ENCODE results near the gene TEN1. TPM values are rescaled to one million over a fixed set of nuclear protein-coding genes. Genes with fewer than 3 reads are reported as not detected.
A peak's percentile ranks its signal among the peaks of the same experiment; 100 is the strongest.

Gene TEN1
- total and polyA plus RNA-seq, 9 of the 15 experiments (the other 6 are each of a cell fraction or from before 2014, with no cell fraction given) = 1.3 to 25.7 (median 10.1) TPM

DNA sequence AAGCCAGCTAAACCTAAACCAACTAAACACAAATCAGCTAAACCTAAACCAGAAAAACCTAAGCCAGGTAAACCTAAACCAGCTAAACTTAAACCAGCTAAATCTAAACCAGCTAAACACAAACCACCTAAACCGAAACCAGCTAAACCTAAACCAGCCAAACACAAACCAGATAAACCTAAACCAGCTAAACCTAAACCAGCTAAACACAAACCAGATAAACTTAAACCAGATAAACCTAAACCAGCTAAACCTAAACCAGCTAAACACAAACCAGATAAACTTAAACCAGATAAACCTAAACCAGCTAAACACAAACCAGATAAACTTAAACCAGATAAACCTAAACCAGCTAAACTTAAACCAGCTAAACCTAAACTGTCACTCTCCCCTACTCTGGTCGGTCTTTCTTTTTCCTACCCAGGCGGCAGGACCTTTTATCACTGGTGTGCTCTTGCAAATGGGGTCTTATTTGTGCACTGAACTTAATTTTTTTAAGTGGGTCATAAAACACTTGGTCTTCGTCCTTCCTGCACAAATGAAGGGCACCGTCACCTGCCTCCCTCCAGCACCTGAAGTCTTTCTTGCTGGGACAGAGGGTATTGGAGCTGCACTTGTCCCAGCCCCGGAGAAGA is 40.9 kb downstream of the TEN1 start:
- Histone ChIP-seq H3K27ac (ENCODE audit: extremely low read depth, low read depth, low read length) (no peak overlapping the region), H3K9me1 (ENCODE audit: control insufficient read depth, insufficient read depth, low read length) (no peaks in the 10 kb centered on the region), H3K4me2 (ENCODE audit: insufficient read depth, low read length) (no peak overlapping the region), H3K79me2 (ENCODE audit: control insufficient read depth, insufficient read depth, low read length) (no peaks in the 10 kb centered on the region), H3K9ac (ENCODE audit: insufficient read depth in 1 of 2, low read depth in 2 of 2, low read length in 2 of 2) (no peak overlapping the region), H3K36me3 (ENCODE audit: control insufficient read depth, insufficient read depth, low read length) (no peaks in the 10 kb centered on the region), H2AFZ (ENCODE audit: low read depth, low read length) (no peak overlapping the region), H3K4me1 (replicated peaks in 1 of 2; ENCODE audit: control insufficient read depth in 2 of 2, insufficient read depth in 2 of 2, low read length in 2 of 2) (peaks cover 0 to 51% of the 10 kb centered on the region in 2 experiments; a peak in 3 of 5 replicates), H3K9me3 (replicated peaks; ENCODE audit: control insufficient read depth, insufficient read depth, low read depth, low read length) (no peaks in the 10 kb centered on the region), H4K20me1 (replicated peaks; ENCODE audit: control insufficient read depth, insufficient read depth, low read length) (0 out of 2 replicates have a peak, but pooled peaks cover 3% of the 10 kb centered on the region), H3K27me3 (ENCODE audit: control insufficient read depth in 2 of 2, insufficient read depth in 2 of 2, low read length in 2 of 2) (peaks cover 15 to 38% of the 10 kb centered on the region in 2 experiments; a peak in 4 of 5 replicates), H3K4me3 (no peak overlapping the region)
- no peak for ATAC-seq
- in situ Hi-C loops (cut with MboI) = no loop called here
- no peak for FAIRE-seq
- BruUV-seq (replicated peaks) = no TSS peak
- 21% methylated on average over 6 of the region's 6 CpGs for WGBS (ENCODE audit: insufficient coverage, low coverage, missing lambda C conversion rate)
- ChIA-PET CTCF (ENCODE audit: low intra/inter-chr PET ratio) (no interaction called here), POLR2A (interaction anchor here (0.6 to 1.4 kb wide), 8 partner anchors 12 to 250 kb away, joined by 3 read pairs; no protein-coding TSS in a partner anchor)
- no peak for DNase-seq (ENCODE audit: extremely low read depth in 1 of 4, low spot score in 3 of 4)
- intact Hi-C loops (cut with micrococcal nuclease) = loop anchor here (5.0 kb wide), 1 partner anchor 257 kb away; no protein-coding TSS in a partner anchor
- no peak for TF ChIP-seq GABPB2 (CRISPR knock-in tag; conservative IDR thresholded peaks at IDR 0.05)
- peak; percentile 25 for TF ChIP-seq CREBBP (IDR thresholded peaks at IDR 0.05; ENCODE audit: low read depth, low read length)
- TF ChIP-seq NUFIP1 (IDR thresholded peaks at IDR 0.05; ENCODE audit: partially characterized antibody) = peak; percentile 89
- 0 out of 2 replicates have a peak, but pooled peaks have one; percentile 16 for TF ChIP-seq PHB2 (IDR thresholded peaks at IDR 0.05; ENCODE audit: low read depth)
- peak; percentile 92 for TF ChIP-seq GATAD2A (IDR thresholded peaks at IDR 0.05)
- no peak for TF ChIP-seq ZNF444 (CRISPR knock-in tag; IDR thresholded peaks at IDR 0.05)
- peak; percentile 100 for TF ChIP-seq BRCA1 (IDR thresholded peaks at IDR 0.05)
- no peak for TF ChIP-seq BRCA1 (CRISPR knock-in tag; IDR thresholded peaks at IDR 0.05)
- TF ChIP-seq, protein P1, sequence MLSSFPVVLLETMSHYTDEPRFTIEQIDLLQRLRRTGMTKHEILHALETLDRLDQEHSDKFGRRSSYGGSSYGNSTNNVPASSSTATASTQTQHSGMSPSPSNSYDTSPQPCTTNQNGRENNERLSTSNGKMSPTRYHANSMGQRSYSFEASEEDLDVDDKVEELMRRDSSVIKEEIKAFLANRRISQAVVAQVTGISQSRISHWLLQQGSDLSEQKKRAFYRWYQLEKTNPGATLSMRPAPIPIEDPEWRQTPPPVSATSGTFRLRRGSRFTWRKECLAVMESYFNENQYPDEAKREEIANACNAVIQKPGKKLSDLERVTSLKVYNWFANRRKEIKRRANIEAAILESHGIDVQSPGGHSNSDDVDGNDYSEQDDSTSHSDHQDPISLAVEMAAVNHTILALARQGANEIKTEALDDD (IDR thresholded peaks at IDR 0.05) = peak; percentile 100
- TF ChIP-seq BCLAF1 (IDR thresholded peaks at IDR 0.05; ENCODE audit: borderline replicate concordance in 1 of 2, control insufficient read depth in 1 of 2, low read depth in 2 of 2, low read length in 1 of 2) = 0 out of 4 replicates have a peak, but pooled peaks of 1 of the 2 experiments have one; percentile 68
- no peak for TF ChIP-seq ZNF609 (CRISPR knock-in tag; IDR thresholded peaks at IDR 0.05; ENCODE audit: borderline replicate concordance)
